Small intestine (tissue), 7 donors: Measurements from ENCODE around the gene BABAM2. TPM values are rescaled to one million over a fixed set of nuclear protein-coding genes. Genes with fewer than 3 reads are reported as not detected.
A peak's percentile ranks its signal among the peaks of the same experiment; 100 is the strongest.

Experiments
- DNase-seq, 2 donors: peaks; one replicate each; pipeline versions ENCODE4 v3.0.0 to v3.0.0-alpha.2; 2013
- FAIRE-seq: peaks from 2 replicates; lab custom pipeline; 2012; peaks lifted over from hg19 to GRCh38; lab: Jason Lieb, UNC
- H3K27ac ChIP-seq, 3 donors: one replicate each; pipeline ENCODE4 v1.5.1; 2013; ENCODE audit warnings: low read length in 2 of 3, mild to moderate bottlenecking in 2 of 3, control low read depth in 1 of 3, inconsistent platforms in 1 of 3, low read depth in 1 of 3, moderate library complexity in 1 of 3
- H3K27me3 ChIP-seq, 3 donors: one replicate each; pipeline ENCODE4 v1.6.1; 2013; ENCODE audit warnings: low read length in 3 of 3, inconsistent platforms in 1 of 3; ENCODE audit not compliant: control insufficient read depth in 3 of 3, insufficient read depth in 3 of 3
- H3K36me3 ChIP-seq, 3 donors: one replicate each; pipeline ENCODE4 v1.6.1; 2013; ENCODE audit warnings: low read length in 3 of 3, inconsistent platforms in 1 of 3, low read depth in 1 of 3, mild to moderate bottlenecking in 1 of 3, moderate library complexity in 1 of 3; ENCODE audit not compliant: control insufficient read depth in 3 of 3, insufficient read depth in 2 of 3
- H3K4me1 ChIP-seq, 3 donors: one replicate each; pipeline ENCODE4 v1.6.1; 2013; ENCODE audit warnings: low read length in 2 of 3, inconsistent platforms in 1 of 3, low read depth in 1 of 3, mild to moderate bottlenecking in 1 of 3, moderate library complexity in 1 of 3; ENCODE audit not compliant: control insufficient read depth in 3 of 3, insufficient read depth in 2 of 3
- H3K4me3 ChIP-seq, 3 donors: one replicate each; pipeline ENCODE4 v1.5.1; 2013; ENCODE audit warnings: low read length in 3 of 3, control low read depth in 1 of 3, inconsistent platforms in 1 of 3, low read depth in 1 of 3, mild to moderate bottlenecking in 1 of 3, moderate library complexity in 1 of 3
- H3K9me3 ChIP-seq, 2 donors: one replicate each; pipeline ENCODE4 v1.6.1; 2013; ENCODE audit warnings: low read depth in 1 of 2, low read length in 1 of 2; ENCODE audit not compliant: control insufficient read depth in 2 of 2, insufficient read depth in 1 of 2
- WGBS, 3 donors: extraction: QIAGEN DNeasy Blood & Tissue Kit; methylation state at CpG; one replicate each; pipeline ENCODE4 v1.1.7; 2013; 5-methylcytosine and 5-hydroxymethylcytosine counted together
- polyA plus RNA-seq, 4 donors: library from polyadenylated mRNA; stranded (reverse) in 3 of 4; unstranded in 1 of 4; fragments of 200-250 nt in 3 of 4; fragments of 120-200 nt in 1 of 4; gene quantifications; one replicate each; pipeline versions ENCODE4 v1.2.1 to v1.2.3, GENCODE V29; 2013
- donor health status: healthy with polysubstance abuse.
- donor health status: control.
- donor health status: control.
- donor health status: Bipolar disorder and iron deficiency.
- donor health status: healthy.

The BABAM2 gene
- polyA plus RNA-seq, 4 donors = 19.5 to 38.6 (median 21.5) TPM

GRCh38 chr2:28089486-28089885 lies 199.0 kb downstream of the BABAM2 start:
- DNase-seq (no peak), FAIRE-seq (peak; percentile 73)
- Histone ChIP-seq H3K9me3 (no peaks in the 10 kb centered on the region), H3K36me3 (no peaks in the 10 kb centered on the region), H3K4me1 (peaks cover 0 to 1% (median 0%) of the 10 kb centered on the region in 3 donors), H3K27ac (no peak overlapping the region), H3K27me3 (no peaks in the 10 kb centered on the region), H3K4me3 (no peak overlapping the region)
- WGBS, 3 donors = 78 to 100% (median 96%) methylated on average over 1 of the region's 1 CpG

- Histone ChIP-seq H3K27me3 (no peaks in the 10 kb centered on the region), H3K27ac (no peak overlapping the region), H3K9me3 (no peaks in the 10 kb centered on the region), H3K4me1 (no peaks in the 10 kb centered on the region), H3K4me3 (no peak overlapping the region), H3K36me3 (no peaks in the 10 kb centered on the region)
- no peak for DNase-seq
- 88 to 96% (median 96%) methylated on average over 4 of the region's 4 CpGs for WGBS, 3 donors
- FAIRE-seq = no peak
These were observed 202.8 kb downstream of the BABAM2 start for GRCh38 chr2:28093308-28093707.

- FAIRE-seq (no peak), DNase-seq (no peak)
- H3K4me1 ChIP-seq = no peaks in the 10 kb centered on the region
- H3K27me3 ChIP-seq = no peaks in the 10 kb centered on the region
- no peak overlapping the region for H3K4me3 ChIP-seq
- H3K36me3 ChIP-seq = no peaks in the 10 kb centered on the region
- no peaks in the 10 kb centered on the region for H3K9me3 ChIP-seq
- H3K27ac ChIP-seq = no peak overlapping the region
- WGBS, 3 donors = 70 to 88% (median 87%) methylated on average over 2 of the region's 2 CpGs
These were observed 203.2 kb downstream of the BABAM2 start for GRCh38 chr2:28093768-28094167.

GRCh38 chr2:28094739-28095138 lies 204.2 kb downstream of the BABAM2 start:
- H3K27ac ChIP-seq = no peak overlapping the region
- H3K4me1 ChIP-seq = no peaks in the 10 kb centered on the region
- no peaks in the 10 kb centered on the region for H3K36me3 ChIP-seq
- no peaks in the 10 kb centered on the region for H3K27me3 ChIP-seq
- DNase-seq = no peak
- WGBS, 3 donors = 49 to 73% (median 62%) methylated on average over 3 of the region's 3 CpGs
- no peak overlapping the region for H3K4me3 ChIP-seq
- no peaks in the 10 kb centered on the region for H3K9me3 ChIP-seq
- no peak for FAIRE-seq

- DNase-seq = no peak
- no peak overlapping the region for H3K4me3 ChIP-seq
- H3K36me3 ChIP-seq = no peaks in the 10 kb centered on the region
- FAIRE-seq = no peak
- no peaks in the 10 kb centered on the region for H3K27me3 ChIP-seq
- no peak overlapping the region for H3K27ac ChIP-seq
- 96 to 98% (median 97%) methylated on average over 2 of the region's 2 CpGs for WGBS, 3 donors
- no peaks in the 10 kb centered on the region for H3K9me3 ChIP-seq
- H3K4me1 ChIP-seq = no peaks in the 10 kb centered on the region
These were observed 205.1 kb downstream of the BABAM2 start for GRCh38 chr2:28095622-28096021.

- DNase-seq (no peak), FAIRE-seq (no peak)
- 96 to 100% (median 97%) methylated on average over 2 of the region's 2 CpGs for WGBS, 3 donors
- Histone ChIP-seq H3K4me3 (no peak overlapping the region), H3K36me3 (no peaks in the 10 kb centered on the region), H3K27me3 (no peaks in the 10 kb centered on the region), H3K27ac (no peak overlapping the region), H3K9me3 (no peaks in the 10 kb centered on the region), H3K4me1 (no peaks in the 10 kb centered on the region)
These were observed 205.9 kb downstream of the BABAM2 start for GRCh38 chr2:28096421-28096820.

GRCh38 chr2:28098501-28099225 lies 208.1 kb downstream of the BABAM2 start:
- no peak for DNase-seq

GRCh38 chr2:28101123-28101522 lies 210.6 kb downstream of the BABAM2 start:
- WGBS, 3 donors = 85 to 92% (median 86%) methylated on average over 2 of the region's 2 CpGs
- FAIRE-seq = no peak
- H3K27me3 ChIP-seq = no peaks in the 10 kb centered on the region
- no peaks in the 10 kb centered on the region for H3K9me3 ChIP-seq
- no peak overlapping the region for H3K4me3 ChIP-seq
- no peak overlapping the region for H3K27ac ChIP-seq
- peaks cover 0 to 3% (median 0%) of the 10 kb centered on the region in 3 donors for H3K4me1 ChIP-seq
- DNase-seq = no peak
- H3K36me3 ChIP-seq = no peaks in the 10 kb centered on the region

More at GRCh38 chr2:28098501-28099225, 208.1 kb downstream of the BABAM2 start:
- Histone ChIP-seq H3K9me3 (no peaks in the 10 kb centered on the region), H3K27ac (no peak overlapping the region), H3K4me1 (peaks cover 0 to 3% (median 0%) of the 10 kb centered on the region in 3 donors), H3K4me3 (no peak overlapping the region), H3K27me3 (no peaks in the 10 kb centered on the region), H3K36me3 (no peaks in the 10 kb centered on the region)
- no peak for FAIRE-seq
- 90 to 93% (median 91%) methylated on average over 4 of the region's 4 CpGs for WGBS, 3 donors

- H3K27me3 ChIP-seq = no peaks in the 10 kb centered on the region
- no peak overlapping the region for H3K27ac ChIP-seq
- WGBS, 3 donors = 71 to 99% (median 90%) methylated on average over 3 of the region's 3 CpGs
- DNase-seq = no peak
- peaks cover 0 to 3% (median 0%) of the 10 kb centered on the region in 3 donors for H3K4me1 ChIP-seq
- FAIRE-seq = no peak
- H3K9me3 ChIP-seq = no peaks in the 10 kb centered on the region
- no peak overlapping the region for H3K4me3 ChIP-seq
- no peaks in the 10 kb centered on the region for H3K36me3 ChIP-seq
These were observed 211.4 kb downstream of the BABAM2 start for GRCh38 chr2:28101892-28102291.
